ENCODE measurements around the gene PRCC. TPM values are rescaled to one million over a fixed set of nuclear protein-coding genes. Genes with fewer than 3 reads are reported as not detected.

The PRCC gene
- total RNA-seq, 2 experiments from 2014 or later, result 49.5 to 50.0 TPM

DNA sequence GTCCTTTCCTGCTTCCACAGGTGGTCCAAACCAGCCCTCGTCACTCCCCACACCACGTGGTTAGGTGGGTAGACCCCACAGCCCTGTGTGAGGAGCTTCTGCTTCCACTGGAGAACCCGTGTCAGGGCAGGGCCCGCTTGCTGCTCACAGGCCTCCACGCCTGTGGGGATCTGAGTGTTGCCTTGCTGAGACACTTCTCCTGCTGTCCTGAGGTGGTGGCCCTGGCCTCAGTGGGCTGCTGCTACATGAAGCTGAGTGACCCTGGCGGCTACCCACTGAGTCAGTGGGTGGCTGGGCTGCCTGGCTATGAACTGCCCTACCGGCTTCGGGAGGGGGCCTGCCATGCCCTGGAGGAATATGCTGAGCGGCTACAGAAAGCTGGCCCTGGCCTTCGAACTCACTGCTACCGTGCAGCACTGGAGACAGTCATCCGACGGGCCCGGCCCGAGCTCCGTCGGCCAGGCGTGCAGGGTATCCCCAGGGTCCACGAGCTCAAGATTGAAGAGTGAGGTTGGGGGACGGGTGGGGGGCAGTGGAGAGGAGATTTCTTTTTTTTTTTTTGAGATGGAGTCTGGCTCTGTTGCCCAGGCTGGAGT lies 33.2 kb upstream of the PRCC start:
- no peak overlapping the region for H3K4me3 Mint-ChIP-seq
- Histone ChIP-seq H3K36me3 (ENCODE audit: insufficient read depth, low read length) (peaks cover 31% of the 10 kb centered on the region), H3K27ac (ENCODE audit: low read depth in 1 of 2, low read length in 2 of 2) (no peak overlapping the region), H3K4me3 (ENCODE audit: low read length) (no peak overlapping the region), H3K4me1 (ENCODE audit: insufficient read depth, low read length) (peaks cover 1% of the 10 kb centered on the region), H3K27me3 (ENCODE audit: control insufficient read depth in 1 of 2, insufficient read depth in 2 of 2, low read length in 2 of 2) (no peaks in the 10 kb centered on the region), H3K9me3 (ENCODE audit: control insufficient read depth in 1 of 2, insufficient read depth in 1 of 2, low read length in 2 of 2) (no peaks in the 10 kb centered on the region)
- no peak for TF ChIP-seq CTCF (IDR thresholded peaks at IDR 0.05)
- no peak for DNase-seq
- peaks cover 12% of the 10 kb centered on the region for H3K4me1 Mint-ChIP-seq (ENCODE audit: low read depth)
- no peaks in the 10 kb centered on the region for H3K27me3 Mint-ChIP-seq
- H3K27ac Mint-ChIP-seq, result no peak overlapping the region
- no peak for ATAC-seq (ENCODE audit: poor library complexity)
- H3K9me3 Mint-ChIP-seq, result no peaks in the 10 kb centered on the region
- peaks cover 37% of the 10 kb centered on the region for H3K36me3 Mint-ChIP-seq (ENCODE audit: low read depth)
- POLR2A ChIA-PET, result no interaction called here
- CTCF ChIA-PET, result interaction anchor here (0.7 kb wide), 1 partner anchor 8 kb away, joined by 3 read pairs; no protein-coding TSS in a partner anchor
- intact Hi-C loops (cut with DNase I, micrococcal nuclease), result loop anchor here in 1 of 2 experiments (2.0 kb wide), 1 partner anchor 81 kb away; no protein-coding TSS in a partner anchor

DNA sequence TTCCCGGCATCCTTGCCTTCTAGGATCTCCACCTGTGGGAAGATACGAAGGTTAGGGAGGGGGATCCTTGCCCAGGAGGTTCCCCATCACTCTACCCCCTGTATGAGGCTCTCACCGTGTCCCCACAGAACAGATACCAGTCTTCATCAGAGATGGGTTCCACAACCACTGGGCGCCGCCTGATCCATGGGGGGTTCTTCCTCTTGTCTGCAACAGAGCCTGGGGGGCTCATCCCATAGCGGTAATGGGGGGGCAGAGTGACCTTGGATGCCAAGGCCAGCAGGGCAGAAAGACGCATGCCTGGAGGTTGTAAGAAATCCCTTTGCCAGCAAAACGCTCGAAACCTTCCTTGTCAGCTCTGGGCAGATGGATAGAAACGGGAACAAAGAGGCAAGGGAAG lies 28.9 kb upstream of the PRCC start:
- peaks cover 2% of the 10 kb centered on the region for H3K9me3 Mint-ChIP-seq
- Histone ChIP-seq H3K9me3 (ENCODE audit: control insufficient read depth in 1 of 2, insufficient read depth in 1 of 2, low read length in 2 of 2) (no peaks in the 10 kb centered on the region), H3K27ac (ENCODE audit: low read depth in 1 of 2, low read length in 2 of 2) (no peak overlapping the region), H3K36me3 (ENCODE audit: insufficient read depth, low read length) (peaks cover 44% of the 10 kb centered on the region), H3K27me3 (ENCODE audit: control insufficient read depth in 1 of 2, insufficient read depth in 2 of 2, low read length in 2 of 2) (no peaks in the 10 kb centered on the region), H3K4me3 (ENCODE audit: low read length) (no peak overlapping the region), H3K4me1 (ENCODE audit: insufficient read depth, low read length) (peaks cover 20% of the 10 kb centered on the region)
- CTCF ChIA-PET, result interaction anchor here (0.5 to 6.3 kb wide), 3 partner anchors 11 to 25 kb away, joined by 3 to 62 read pairs (median 3); partner anchors contain the start of genes ISG20L2 and METTL25B
- peaks cover 30% of the 10 kb centered on the region for H3K4me1 Mint-ChIP-seq (ENCODE audit: low read depth)
- H3K36me3 Mint-ChIP-seq (ENCODE audit: low read depth), result peaks cover 53% of the 10 kb centered on the region
- POLR2A ChIA-PET, result interaction anchor here (0.9 to 1.1 kb wide), 2 partner anchors 12 to 30 kb away, joined by 3 read pairs; no protein-coding TSS in a partner anchor
- H3K4me3 Mint-ChIP-seq, result no peak overlapping the region
- H3K27me3 Mint-ChIP-seq, result no peaks in the 10 kb centered on the region
- intact Hi-C loops (cut with DNase I, micrococcal nuclease), result no loop called here
- TF ChIP-seq CTCF (IDR thresholded peaks at IDR 0.05), result no peak
- no peak for DNase-seq
- no peak for ATAC-seq (ENCODE audit: poor library complexity)
- H3K27ac Mint-ChIP-seq, result peak overlapping the region; percentile 62

- peaks cover 30% of the 10 kb centered on the region for H3K4me1 Mint-ChIP-seq (ENCODE audit: low read depth)
- Histone ChIP-seq H3K27ac (ENCODE audit: low read depth in 1 of 2, low read length in 2 of 2) (no peak overlapping the region), H3K4me1 (ENCODE audit: insufficient read depth, low read length) (peaks cover 20% of the 10 kb centered on the region), H3K27me3 (ENCODE audit: control insufficient read depth in 1 of 2, insufficient read depth in 2 of 2, low read length in 2 of 2) (no peaks in the 10 kb centered on the region), H3K4me3 (ENCODE audit: low read length) (no peak overlapping the region), H3K36me3 (ENCODE audit: insufficient read depth, low read length) (peaks cover 47% of the 10 kb centered on the region), H3K9me3 (ENCODE audit: control insufficient read depth in 1 of 2, insufficient read depth in 1 of 2, low read length in 2 of 2) (no peaks in the 10 kb centered on the region)
- H3K27me3 Mint-ChIP-seq, result no peaks in the 10 kb centered on the region
- peak overlapping the region; percentile 62 for H3K27ac Mint-ChIP-seq
- intact Hi-C loops (cut with DNase I, micrococcal nuclease), result no loop called here
- ATAC-seq (ENCODE audit: poor library complexity) (no peak), DNase-seq (no peak)
- H3K36me3 Mint-ChIP-seq (ENCODE audit: low read depth), result peaks cover 58% of the 10 kb centered on the region
- peaks cover 2% of the 10 kb centered on the region for H3K9me3 Mint-ChIP-seq
- ChIA-PET POLR2A (interaction anchor here (0.9 to 1.1 kb wide), 3 partner anchors 11 to 30 kb away, joined by 3 to 4 read pairs (median 3); partner anchors contain the start of genes ISG20L2 and METTL25B), CTCF (interaction anchor here (0.5 to 6.3 kb wide), 4 partner anchors 11 to 50 kb away, joined by 3 to 62 read pairs (median 8); partner anchors contain the start of genes ISG20L2 and METTL25B)
- no peak for TF ChIP-seq CTCF (IDR thresholded peaks at IDR 0.05)
- H3K4me3 Mint-ChIP-seq, result peak overlapping the region; percentile 57
Measured at GRCh38 chr1:156738916-156739315, 28.4 kb upstream of the PRCC start.

All from CD4-positive, alpha-beta T cell (primary cell).